IMR-90 (cell line): ENCODE results near the gene OR7C1. TPM values are rescaled to one million over a fixed set of nuclear protein-coding genes. Genes with fewer than 3 reads are reported as not detected.

Experiments used
- ATAC-seq: fragments of 200-7000 bp; cut with Tn5 transposase; 2 replicates; pipeline ENCODE4 v1.9.1; 2020; ENCODE audit warnings: low read depth, mild to moderate bottlenecking, moderate library complexity
- BruUV-seq: library from RNA; stranded (reverse); fragments of 400-500 nt; replicated peaks from 2 replicates; lab custom pipeline; 2021; lab: Mats Ljungman, UMichigan
- CTCF ChIA-PET: fragments of 300-600 bp; formaldehyde crosslinking; extraction: SDS; loops from one replicate; lab custom pipeline; 2021; ENCODE audit warnings: antibody characterized with exemption; lab: Yijun Ruan, JAX
- POLR2A ChIA-PET: fragments of 300-600 bp; sonication (Branson Sonifier 250); formaldehyde crosslinking; loops from one replicate; lab custom pipeline; 2022; ENCODE audit warnings: antibody characterized with exemption; ENCODE audit not compliant: unreplicated experiment; lab: Charles Lee
- DNase-seq: peaks from one replicate; pipeline ENCODE4 v3.0.0; 2013
- H2AFZ ChIP-seq: replicated peaks from 2 replicates; pipeline ENCODE3; 2013; ENCODE audit warnings: low read length, mild to moderate bottlenecking; ENCODE audit not compliant: poor library complexity
- H2AK5ac ChIP-seq: 2 replicates; pipeline ENCODE4 v1.6.1; 2013; ENCODE audit warnings: low read depth, low read length, inconsistent platforms
- H2AK9ac ChIP-seq: replicated peaks from 2 replicates; pipeline ENCODE3; 2013; ENCODE audit warnings: mild to moderate bottlenecking, low read depth, low read length, moderate library complexity; ENCODE audit not compliant: poor library complexity
- H2BK120ac ChIP-seq: 2 replicates; pipeline ENCODE4 v1.6.1; 2013; ENCODE audit warnings: low read depth, low read length, inconsistent platforms
- H2BK15ac ChIP-seq: 3 replicates; pipeline ENCODE4 v1.6.1; 2013; ENCODE audit warnings: low read depth, low read length, inconsistent platforms
- H2BK20ac ChIP-seq: 2 replicates; pipeline ENCODE4 v1.6.1; 2013; ENCODE audit warnings: low read depth, mild to moderate bottlenecking, inconsistent platforms, low read length, moderate library complexity
- H2BK5ac ChIP-seq: 2 replicates; pipeline ENCODE4 v1.6.1; 2013; ENCODE audit warnings: mild to moderate bottlenecking, low read depth, low read length, inconsistent platforms; ENCODE audit not compliant: poor library complexity, severe bottlenecking
- H3K14ac ChIP-seq: replicated peaks from 2 replicates; pipeline ENCODE4 v1.6.1; 2013; ENCODE audit warnings: low read depth, low read length, inconsistent platforms
- H3K18ac ChIP-seq: 2 replicates; pipeline ENCODE4 v1.6.1; 2013; ENCODE audit warnings: low read depth, low read length, control low read depth
- H3K23ac ChIP-seq: 2 replicates; pipeline ENCODE4 v1.6.1; 2013; ENCODE audit warnings: low read depth, low read length, inconsistent platforms
- H3K27ac ChIP-seq: 2 replicates; pipeline ENCODE4 v1.5.1; 2013; ENCODE audit warnings: mild to moderate bottlenecking, control low read depth, low read length; ENCODE audit not compliant: insufficient read depth
- H3K27me3 ChIP-seq: 2 replicates; pipeline ENCODE4 v1.6.1; 2013; ENCODE audit warnings: low read length; ENCODE audit not compliant: control insufficient read depth, insufficient read depth
- H3K36me3 ChIP-seq: 2 replicates; pipeline ENCODE4 v1.6.1; 2013; ENCODE audit warnings: low read length, mixed read lengths; ENCODE audit not compliant: control insufficient read depth, insufficient read depth
- H3K4ac ChIP-seq: 2 replicates; pipeline ENCODE4 v1.6.1; 2013; ENCODE audit warnings: low read depth, low read length, inconsistent platforms
- H3K4me1 ChIP-seq: 2 replicates; pipeline ENCODE4 v1.6.1; 2013; ENCODE audit warnings: low read length, mixed read lengths; ENCODE audit not compliant: control insufficient read depth, insufficient read depth
- H3K4me2 ChIP-seq: 2 replicates; pipeline ENCODE4 v1.6.1; 2013; ENCODE audit warnings: low read depth, mild to moderate bottlenecking, control low read depth, low read length, moderate library complexity
- H3K4me3 ChIP-seq: 2 replicates; pipeline ENCODE4 v1.5.1; 2013; ENCODE audit warnings: low read depth, mild to moderate bottlenecking, control low read depth, low read length, moderate library complexity; ENCODE audit not compliant: insufficient read depth
- H3K56ac ChIP-seq: 2 replicates; pipeline ENCODE4 v1.6.1; 2013; ENCODE audit warnings: low read length, inconsistent platforms; ENCODE audit not compliant: insufficient read depth; ENCODE audit errors: extremely low read depth
- H3K79me1 ChIP-seq, 2 experiments: 2 replicates each; pipeline ENCODE4 v1.6.1; 2013; ENCODE audit warnings: low read length in 2 of 2, inconsistent platforms in 1 of 2, low read depth in 1 of 2
- H3K9ac ChIP-seq: 2 replicates; pipeline ENCODE4 v1.6.1; 2013; ENCODE audit warnings: low read depth, low read length, control low read depth
- H3K9me1 ChIP-seq: 2 replicates; pipeline ENCODE4 v1.6.1; 2013; ENCODE audit warnings: low read length, inconsistent platforms; ENCODE audit not compliant: insufficient read depth
- H3K9me3 ChIP-seq: 2 replicates; pipeline ENCODE4 v1.6.1; 2013; ENCODE audit warnings: low read length; ENCODE audit not compliant: control insufficient read depth, insufficient read depth
- H4K20me1 ChIP-seq: 2 replicates; pipeline ENCODE4 v1.6.1; 2013; ENCODE audit warnings: low read length, inconsistent platforms; ENCODE audit not compliant: insufficient read depth
- H4K5ac ChIP-seq: 2 replicates; pipeline ENCODE4 v1.6.1; 2013; ENCODE audit warnings: mild to moderate bottlenecking, low read depth, low read length, control low read depth
- H4K8ac ChIP-seq, 2 experiments: 2 replicates each; pipeline ENCODE4 v1.6.1; 2013; ENCODE audit warnings: low read depth in 2 of 2, low read length in 2 of 2, control low read depth in 1 of 2, inconsistent platforms in 1 of 2
- H4K91ac ChIP-seq: 2 replicates; pipeline ENCODE4 v1.6.1; 2013; ENCODE audit warnings: low read depth, low read length, inconsistent platforms; ENCODE audit not compliant: insufficient read depth
- NFE2L2 ChIP-seq: fragments of 150-350 bp; IDR thresholded peaks from 2 replicates; pipeline ENCODE4 v1.6.1; 2016; ENCODE audit warnings: low read depth, mild to moderate bottlenecking, low read length
- RCOR1 ChIP-seq: IDR thresholded peaks from 2 replicates; pipeline ENCODE4 v1.6.1; 2012; ENCODE audit warnings: mild to moderate bottlenecking, low read length, improper control_type of control experiment; ENCODE audit not compliant: insufficient replicate concordance
- WGBS, 2 experiments: methylation state at CpG; one replicate each; pipeline versions ENCODE4 v1.1.5 to v1.1.7; 2013; ENCODE audit warnings: missing lambda C conversion rate in 2 of 2; ENCODE audit not compliant: insufficient read length in 1 of 2; ENCODE audit errors: extremely low coverage in 2 of 2; 5-methylcytosine and 5-hydroxymethylcytosine counted together
- dilution Hi-C: fragments of 300-500 bp; cut with HindIII; formaldehyde crosslinking; loops from one replicate; pipeline ENCODE4 v1.14.3; 2018; ENCODE audit warnings: low sequenced_read_pairs; ENCODE audit not compliant: unreplicated experiment
- in situ Hi-C: fragments of 300-500 bp; cut with MboI; formaldehyde crosslinking; loops from 3 replicates; pipeline ENCODE4 v1.14.3; 2019; ENCODE audit warnings: low sequenced_read_pairs, inconsistent platforms, mixed read lengths
- intact Hi-C: fragments of 100-400 bp; cut with micrococcal nuclease; formaldehyde crosslinking; loops from 2 replicates; pipeline ENCODE4 v1.10.0; 2022
- polyA plus RNA-seq, 3 experiments: library from polyadenylated mRNA; depleted of rRNA; stranded (reverse); fragments of >200 nt; gene quantifications; 2 replicates each; pipeline ENCODE4 v1.2.3, GENCODE V29; 2012; ENCODE audit warnings: low replicate concordance in 1 of 3
- total RNA-seq: library from RNA; depleted of rRNA; stranded (reverse); fragments of >200 nt; gene quantifications from 2 replicates; pipeline ENCODE4 v1.2.3, GENCODE V29; 2012

OR7C1 gene
- total and polyA plus RNA-seq, 2 of the 4 experiments (the other 2 are of a cell fraction): not detected

DNA sequence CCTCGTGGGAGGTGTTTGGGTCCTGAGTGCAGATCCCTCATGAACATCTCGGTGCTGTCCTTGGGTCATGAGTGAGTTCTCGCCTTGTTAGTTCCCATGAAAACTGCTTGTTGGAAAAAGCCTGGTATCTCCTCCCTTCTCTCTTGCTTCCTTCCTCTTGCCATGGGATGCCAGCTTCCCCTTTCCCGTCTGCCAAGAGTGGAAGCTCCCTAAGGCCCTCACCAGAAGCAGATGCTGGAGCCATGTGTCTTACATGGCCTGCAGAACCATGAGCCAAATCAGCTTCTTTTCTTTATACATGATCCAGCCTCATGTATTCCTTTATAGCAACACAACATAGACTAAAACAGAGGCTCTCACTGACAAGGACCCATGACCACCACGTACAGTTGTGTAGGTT is 64.8 kb downstream of the OR7C1 start:
- Histone ChIP-seq H3K18ac (no peak overlapping the region), H3K4me3 (no peak overlapping the region), H3K27me3 (no peaks in the 10 kb centered on the region), H3K4me2 (no peak overlapping the region), H4K20me1 (no peaks in the 10 kb centered on the region), H3K14ac (no peak overlapping the region), H4K91ac (no peak overlapping the region), H3K56ac (no peak overlapping the region), H2BK15ac (no peak overlapping the region), H4K8ac (no peak overlapping the region), H2BK5ac (no peak overlapping the region), H3K23ac (no peak overlapping the region), H2AFZ (no peak overlapping the region), H2BK120ac (no peak overlapping the region), H3K4ac (no peak overlapping the region), H3K4me1 (no peaks in the 10 kb centered on the region), H3K79me1 (no peaks in the 10 kb centered on the region), H2BK20ac (no peak overlapping the region), H3K27ac (no peak overlapping the region), H2AK9ac (no peak overlapping the region), H2AK5ac (no peak overlapping the region), H3K36me3 (no peaks in the 10 kb centered on the region), H4K5ac (no peak overlapping the region), H3K9me3 (peaks cover 18% of the 10 kb centered on the region), H3K9me1 (no peaks in the 10 kb centered on the region), H3K9ac (no peak overlapping the region)
- POLR2A ChIA-PET: no interaction called here
- DNase-seq (no peak), ATAC-seq (no peak)
- dilution Hi-C loops (no loop called here), intact Hi-C loops (no loop called here), in situ Hi-C loops (no loop called here)
- TF ChIP-seq RCOR1: no peak
- TF ChIP-seq NFE2L2: no peak
- WGBS, 2 experiments: 45% methylated on average over 2 of the region's 5 CpGs; no CpG with 5 or more reads in 1 of the 2 experiments
- no TSS peak for BruUV-seq
- CTCF ChIA-PET: no interaction called here
